22Rv1 (cell line): ENCODE results near the gene CAMTA1.

ENCODE experiments used
- ZFX ChIP-seq: fragments of 450-650 bp; IDR thresholded peaks from 2 replicates; pipeline ENCODE4 v1.6.1; 2017; ENCODE audit warnings: antibody characterized with exemption, borderline replicate concordance
- TF ChIP-seq, protein P1 (sequence below): fragments of 450-650 bp; IDR thresholded peaks from 2 replicates; pipeline ENCODE4 v1.5.1; 2017; ENCODE audit warnings: mild to moderate bottlenecking

- TF ChIP-seq, protein P1, sequence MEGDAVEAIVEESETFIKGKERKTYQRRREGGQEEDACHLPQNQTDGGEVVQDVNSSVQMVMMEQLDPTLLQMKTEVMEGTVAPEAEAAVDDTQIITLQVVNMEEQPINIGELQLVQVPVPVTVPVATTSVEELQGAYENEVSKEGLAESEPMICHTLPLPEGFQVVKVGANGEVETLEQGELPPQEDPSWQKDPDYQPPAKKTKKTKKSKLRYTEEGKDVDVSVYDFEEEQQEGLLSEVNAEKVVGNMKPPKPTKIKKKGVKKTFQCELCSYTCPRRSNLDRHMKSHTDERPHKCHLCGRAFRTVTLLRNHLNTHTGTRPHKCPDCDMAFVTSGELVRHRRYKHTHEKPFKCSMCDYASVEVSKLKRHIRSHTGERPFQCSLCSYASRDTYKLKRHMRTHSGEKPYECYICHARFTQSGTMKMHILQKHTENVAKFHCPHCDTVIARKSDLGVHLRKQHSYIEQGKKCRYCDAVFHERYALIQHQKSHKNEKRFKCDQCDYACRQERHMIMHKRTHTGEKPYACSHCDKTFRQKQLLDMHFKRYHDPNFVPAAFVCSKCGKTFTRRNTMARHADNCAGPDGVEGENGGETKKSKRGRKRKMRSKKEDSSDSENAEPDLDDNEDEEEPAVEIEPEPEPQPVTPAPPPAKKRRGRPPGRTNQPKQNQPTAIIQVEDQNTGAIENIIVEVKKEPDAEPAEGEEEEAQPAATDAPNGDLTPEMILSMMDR, result no peak
- no peak for TF ChIP-seq ZFX
Observed at GRCh38 chr1:7726623-7727022, 941.4 kb downstream of the CAMTA1 start.
